ENCODE measurements around the gene APMAP. TPM values are rescaled to one million over a fixed set of nuclear protein-coding genes. Genes with fewer than 3 reads are reported as not detected.
A peak's percentile ranks its signal among the peaks of the same experiment; 100 is the strongest.
"Not testable (repeated sequence)": the region's sequence is repeated elsewhere in the genome, so short reads cannot be mapped to it uniquely, and the experiment has no call there.

The APMAP gene
- total RNA-seq, 3 donors from 2014 or later = 58.8 to 61.9 (median 61.4) TPM

DNA sequence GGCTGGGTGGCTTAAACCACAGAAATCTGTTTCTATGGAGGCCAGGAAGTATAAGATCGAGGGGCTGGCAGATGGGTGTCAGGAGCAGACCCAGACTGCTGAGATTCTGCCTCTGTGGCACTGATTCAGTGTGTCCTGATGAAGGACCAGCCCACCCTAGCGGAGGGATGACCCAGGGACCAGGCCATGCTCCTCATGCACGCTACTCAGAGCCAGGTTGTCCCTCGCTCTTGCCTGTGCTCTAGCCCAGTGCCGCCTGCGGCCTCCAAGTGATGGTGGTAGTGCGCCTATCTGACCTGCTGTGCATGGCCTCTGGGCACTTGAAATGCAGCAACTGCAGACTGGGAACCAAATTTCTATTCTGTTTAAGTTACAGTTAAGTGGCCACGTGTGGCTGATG lies 13.1 kb upstream of the APMAP start:
- DNase-seq = no peak
- Mint-ChIP-seq H3K9me3 (no peaks in the 10 kb centered on the region), H3K4me3 (no peak overlapping the region), H3K27me3 (ENCODE audit: low read depth) (no peaks in the 10 kb centered on the region), H3K36me3 (ENCODE audit: insufficient read depth) (peaks cover 46% of the 10 kb centered on the region), H3K4me1 (ENCODE audit: low read depth) (no peaks in the 10 kb centered on the region)
- no peak for ATAC-seq

DNA sequence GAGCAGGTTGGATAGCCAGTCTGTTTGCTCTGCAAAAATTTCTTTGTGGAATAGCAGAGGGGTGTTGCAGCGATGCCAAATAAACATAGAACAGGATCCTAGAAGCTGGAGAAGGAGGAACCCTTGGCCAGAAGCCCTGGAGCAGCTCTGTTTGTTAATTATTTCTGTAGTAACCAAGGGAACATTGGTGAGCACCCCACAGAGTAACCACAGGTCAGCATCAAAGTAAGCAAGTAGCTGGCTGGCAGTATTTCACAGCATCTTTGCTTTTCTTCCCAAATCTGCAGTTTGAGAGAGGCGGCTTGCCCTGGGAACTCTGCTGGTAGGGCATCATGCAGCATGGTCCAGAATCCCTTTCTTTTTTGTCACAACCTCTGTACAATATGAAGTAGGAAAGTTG lies 12.7 kb upstream of the APMAP start:
- Mint-ChIP-seq H3K27me3 (ENCODE audit: low read depth) (no peaks in the 10 kb centered on the region), H3K4me3 (no peak overlapping the region), H3K4me1 (ENCODE audit: low read depth) (peaks cover 4% of the 10 kb centered on the region), H3K9me3 (no peaks in the 10 kb centered on the region), H3K36me3 (ENCODE audit: insufficient read depth) (peaks cover 42% of the 10 kb centered on the region)
- no peak for ATAC-seq
- no peak for DNase-seq

DNA sequence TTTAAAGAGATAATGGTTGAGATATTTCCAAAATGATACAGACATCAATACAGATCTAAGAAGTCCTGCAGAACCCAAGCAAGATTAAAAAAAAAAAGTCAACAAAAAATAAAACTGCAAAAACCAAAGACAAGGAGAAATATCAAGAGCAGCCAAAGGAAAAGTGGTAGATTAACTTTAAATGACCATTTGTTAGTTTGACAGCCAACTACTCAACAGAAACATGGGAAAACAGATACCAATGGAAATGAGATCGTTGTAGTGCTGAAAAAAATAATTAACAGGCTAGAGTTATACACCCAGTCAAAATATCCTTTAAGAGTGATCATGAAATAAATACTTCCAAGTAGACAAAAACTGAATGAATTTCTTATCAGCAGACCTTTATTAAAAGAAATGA lies 10.5 kb upstream of the APMAP start:
- no peak overlapping the region for H3K4me3 Mint-ChIP-seq
- peaks cover 5% of the 10 kb centered on the region for H3K4me1 Mint-ChIP-seq (ENCODE audit: low read depth)
- H3K36me3 Mint-ChIP-seq (ENCODE audit: insufficient read depth) = peaks cover 26% of the 10 kb centered on the region
- ATAC-seq (no peak), DNase-seq (no peak)
- no peaks in the 10 kb centered on the region for H3K9me3 Mint-ChIP-seq
- no peaks in the 10 kb centered on the region for H3K27me3 Mint-ChIP-seq (ENCODE audit: low read depth)

DNA sequence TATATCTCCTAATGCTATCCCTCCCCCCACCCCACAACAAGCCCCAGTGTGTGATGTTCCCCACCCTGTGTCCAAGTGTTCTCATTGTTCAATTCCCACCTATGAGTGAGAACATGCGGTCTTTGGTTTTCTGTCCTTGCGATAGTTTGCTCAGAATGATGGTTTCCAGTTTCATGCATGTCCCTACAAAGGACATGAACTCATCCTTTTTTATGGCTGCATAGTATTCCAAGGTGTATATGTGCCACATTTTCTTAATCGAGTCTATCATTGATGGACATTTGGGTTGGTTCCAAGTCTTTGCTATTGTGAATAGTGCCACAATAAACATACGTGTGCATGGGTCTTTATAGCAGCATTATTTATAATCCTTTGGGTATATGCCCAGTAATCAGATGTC lies 8.8 kb upstream of the APMAP start:
- H3K27me3 Mint-ChIP-seq (ENCODE audit: low read depth); DNase-seq; H3K9me3 Mint-ChIP-seq; ATAC-seq; H3K4me3 Mint-ChIP-seq; H3K4me1 Mint-ChIP-seq (ENCODE audit: low read depth): not testable (repeated sequence)
- peaks cover 17% of the 10 kb centered on the region for H3K36me3 Mint-ChIP-seq (ENCODE audit: insufficient read depth)

DNA sequence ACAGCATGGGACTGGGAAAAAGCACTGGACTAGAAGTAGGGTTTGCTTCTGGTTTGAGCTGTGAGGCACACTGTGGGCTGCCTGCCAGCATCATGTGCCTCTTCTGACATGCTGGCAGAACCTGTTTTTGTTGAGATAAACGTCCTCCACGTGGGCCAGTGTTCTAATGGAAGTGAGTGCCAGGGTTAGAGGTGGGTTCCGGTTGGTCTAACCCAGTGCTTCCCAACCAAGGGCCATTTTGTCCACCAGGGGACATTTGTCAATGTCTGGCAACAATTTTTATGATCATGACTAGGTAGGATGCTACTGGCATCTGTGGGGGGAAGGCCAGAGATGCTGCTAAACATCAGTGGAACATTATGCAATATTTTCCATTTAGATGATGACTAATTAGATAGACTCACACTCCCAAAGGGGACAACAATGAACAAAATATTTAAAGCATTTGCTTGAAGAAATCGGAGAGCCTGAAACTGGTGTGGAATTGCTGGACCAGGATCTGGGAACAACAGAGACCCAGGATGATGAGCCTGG lies 7.8 kb upstream of the APMAP start:
- DNase-seq = no peak
- H3K9me3 Mint-ChIP-seq = no peaks in the 10 kb centered on the region
- H3K4me3 Mint-ChIP-seq = no peak overlapping the region
- H3K36me3 Mint-ChIP-seq (ENCODE audit: insufficient read depth) = peaks cover 12% of the 10 kb centered on the region
- no peak for ATAC-seq
- peaks cover 5% of the 10 kb centered on the region for H3K4me1 Mint-ChIP-seq (ENCODE audit: low read depth)
- no peaks in the 10 kb centered on the region for H3K27me3 Mint-ChIP-seq (ENCODE audit: low read depth)

DNA sequence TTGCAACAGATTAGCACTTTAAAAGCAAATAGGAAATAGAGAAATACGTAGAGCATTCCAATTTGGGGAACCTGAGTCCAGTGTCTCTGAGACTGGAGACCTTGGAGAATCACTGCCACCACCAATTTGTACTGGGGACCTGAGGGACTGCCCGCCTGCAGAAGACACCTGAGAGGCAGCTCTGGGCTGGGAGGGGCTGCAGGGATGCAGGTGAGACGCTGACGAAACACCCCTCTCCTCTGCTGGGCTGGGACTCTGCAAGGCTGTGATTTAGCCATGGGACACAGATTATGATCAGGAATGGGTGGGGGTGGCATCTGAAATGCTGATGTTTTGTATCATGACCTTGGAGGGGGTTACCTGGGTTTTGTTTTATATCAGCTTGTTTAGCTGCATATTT lies 7.0 kb upstream of the APMAP start:
- H3K27me3 Mint-ChIP-seq (ENCODE audit: low read depth) = no peaks in the 10 kb centered on the region
- H3K36me3 Mint-ChIP-seq (ENCODE audit: insufficient read depth) = peaks cover 12% of the 10 kb centered on the region
- peaks cover 13% of the 10 kb centered on the region for H3K4me1 Mint-ChIP-seq (ENCODE audit: low read depth)
- no peak for DNase-seq
- ATAC-seq = no peak
- H3K9me3 Mint-ChIP-seq = no peaks in the 10 kb centered on the region
- H3K4me3 Mint-ChIP-seq = no peak overlapping the region

DNA sequence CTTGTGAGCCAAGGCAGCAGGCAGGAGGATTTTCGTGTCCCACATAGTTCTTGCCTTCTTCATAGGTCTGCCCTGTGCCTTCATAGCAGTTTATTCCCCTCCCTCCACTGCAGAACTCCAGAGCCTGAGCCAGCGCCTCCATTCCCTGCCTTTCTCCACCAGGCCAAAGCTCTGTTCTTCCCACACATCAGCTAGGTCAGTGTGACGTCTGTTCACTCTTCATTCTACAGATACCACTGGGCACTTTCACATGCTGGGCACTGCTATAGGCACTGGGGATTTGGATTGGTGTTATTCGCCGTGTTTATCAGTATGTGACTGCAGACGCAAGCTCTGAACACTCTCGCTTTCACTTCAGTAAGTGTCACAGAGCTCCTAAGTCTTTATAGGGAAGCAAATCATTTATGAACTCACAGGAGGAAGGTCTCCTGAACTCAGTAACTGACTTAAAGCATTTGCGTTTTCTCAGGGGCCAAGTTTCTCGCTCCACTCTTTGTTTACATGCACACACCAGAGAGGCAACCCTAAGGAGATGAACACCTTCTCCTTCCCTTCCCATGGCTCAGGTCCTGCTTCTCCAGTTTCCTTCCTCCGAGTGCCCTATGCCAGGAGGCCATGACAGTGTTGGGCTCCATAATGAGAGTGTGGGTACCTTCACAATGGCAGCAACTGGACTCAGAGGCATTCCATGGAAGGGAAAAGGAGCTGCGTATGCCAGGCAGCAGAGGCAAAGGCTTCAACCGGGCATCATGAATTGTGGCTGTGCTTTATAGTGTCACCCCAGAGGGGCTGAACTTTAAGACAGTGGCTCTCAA lies 6.3 kb upstream of the APMAP start:
- no peak for ATAC-seq

DNA sequence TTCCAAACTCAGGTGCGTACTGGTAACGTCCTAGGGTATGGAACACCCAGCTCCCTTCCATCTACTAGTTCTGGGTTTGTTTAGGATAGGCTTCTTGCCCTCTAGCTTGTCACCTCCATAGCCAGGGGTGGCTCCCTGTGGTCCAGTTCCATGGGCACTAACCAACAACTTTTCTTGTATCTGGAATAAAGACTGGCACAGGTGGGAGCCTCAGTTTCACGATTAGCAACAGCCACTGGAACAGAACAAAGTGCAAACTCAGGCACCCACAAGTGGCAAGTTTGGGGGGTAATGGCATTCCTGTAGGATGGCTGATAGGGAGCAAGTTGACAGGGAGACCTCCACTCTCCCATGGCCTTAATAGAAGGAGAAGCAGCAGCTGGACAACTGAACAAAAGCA lies 5.6 kb upstream of the APMAP start:
- DNase-seq (no peak), ATAC-seq (no peak)
- Mint-ChIP-seq H3K27me3 (ENCODE audit: low read depth) (no peaks in the 10 kb centered on the region), H3K36me3 (ENCODE audit: insufficient read depth) (peaks cover 9% of the 10 kb centered on the region), H3K4me3 (no peak overlapping the region), H3K9me3 (no peaks in the 10 kb centered on the region), H3K4me1 (ENCODE audit: low read depth) (peaks cover 25% of the 10 kb centered on the region)

More for the DNA sequence above, 6.3 kb upstream of the APMAP start:
- H3K27me3 Mint-ChIP-seq (ENCODE audit: low read depth) = no peaks in the 10 kb centered on the region
- peaks cover 12% of the 10 kb centered on the region for H3K36me3 Mint-ChIP-seq (ENCODE audit: insufficient read depth)
- DNase-seq = no peak
- peaks cover 19% of the 10 kb centered on the region for H3K4me1 Mint-ChIP-seq (ENCODE audit: low read depth)
- no peaks in the 10 kb centered on the region for H3K9me3 Mint-ChIP-seq
- H3K4me3 Mint-ChIP-seq = no peak overlapping the region

DNA sequence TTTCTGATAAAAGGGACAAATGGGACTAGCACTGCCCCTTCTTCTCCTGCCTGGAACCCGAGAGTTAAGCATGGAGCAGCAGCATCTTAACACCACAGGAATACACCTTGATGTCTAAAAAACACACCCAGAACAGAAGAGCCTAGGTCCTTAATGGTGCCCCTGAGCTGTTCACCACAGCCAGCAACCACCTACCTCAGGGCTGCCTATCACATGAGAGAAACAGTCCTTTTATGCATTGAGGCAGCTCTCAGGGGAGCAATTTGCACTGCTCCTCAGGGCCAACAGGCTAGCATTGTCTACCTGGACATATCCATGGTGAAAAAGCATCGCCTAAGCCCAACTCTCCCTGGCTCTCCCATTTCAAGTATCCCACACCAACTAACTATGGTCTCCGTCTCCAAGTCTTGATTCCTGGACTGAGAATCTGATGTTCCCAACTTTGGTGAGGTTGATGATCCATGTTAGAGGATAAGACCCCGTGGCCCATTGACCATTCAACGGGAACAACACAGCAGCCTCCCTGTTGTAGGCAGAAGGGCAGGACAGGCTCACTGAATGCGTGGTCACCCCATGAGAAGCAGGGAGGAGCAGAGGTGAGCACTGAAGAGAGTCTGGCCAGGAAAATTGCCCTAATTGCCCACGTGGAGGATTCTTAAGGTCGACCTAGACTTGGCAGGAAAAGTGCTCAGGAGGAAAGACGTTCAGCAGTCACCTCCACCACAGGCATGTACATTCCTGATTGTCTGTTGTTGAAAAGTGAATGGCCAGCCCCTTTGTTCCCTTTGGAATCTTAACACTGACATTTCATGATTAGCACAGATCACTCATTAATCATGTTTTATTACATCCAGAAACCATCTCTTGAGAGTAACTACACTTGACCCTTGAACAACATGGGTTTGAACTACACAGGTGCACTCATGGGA lies 4.2 kb upstream of the APMAP start:
- H3K4me3 Mint-ChIP-seq = no peak overlapping the region
- ATAC-seq = no peak
- H3K4me1 Mint-ChIP-seq (ENCODE audit: low read depth) = peaks cover 25% of the 10 kb centered on the region
- peaks cover under 1% of the 10 kb centered on the region for H3K36me3 Mint-ChIP-seq (ENCODE audit: insufficient read depth)
- H3K27me3 Mint-ChIP-seq (ENCODE audit: low read depth) = no peaks in the 10 kb centered on the region
- H3K9me3 Mint-ChIP-seq = no peaks in the 10 kb centered on the region
- no peak for DNase-seq

DNA sequence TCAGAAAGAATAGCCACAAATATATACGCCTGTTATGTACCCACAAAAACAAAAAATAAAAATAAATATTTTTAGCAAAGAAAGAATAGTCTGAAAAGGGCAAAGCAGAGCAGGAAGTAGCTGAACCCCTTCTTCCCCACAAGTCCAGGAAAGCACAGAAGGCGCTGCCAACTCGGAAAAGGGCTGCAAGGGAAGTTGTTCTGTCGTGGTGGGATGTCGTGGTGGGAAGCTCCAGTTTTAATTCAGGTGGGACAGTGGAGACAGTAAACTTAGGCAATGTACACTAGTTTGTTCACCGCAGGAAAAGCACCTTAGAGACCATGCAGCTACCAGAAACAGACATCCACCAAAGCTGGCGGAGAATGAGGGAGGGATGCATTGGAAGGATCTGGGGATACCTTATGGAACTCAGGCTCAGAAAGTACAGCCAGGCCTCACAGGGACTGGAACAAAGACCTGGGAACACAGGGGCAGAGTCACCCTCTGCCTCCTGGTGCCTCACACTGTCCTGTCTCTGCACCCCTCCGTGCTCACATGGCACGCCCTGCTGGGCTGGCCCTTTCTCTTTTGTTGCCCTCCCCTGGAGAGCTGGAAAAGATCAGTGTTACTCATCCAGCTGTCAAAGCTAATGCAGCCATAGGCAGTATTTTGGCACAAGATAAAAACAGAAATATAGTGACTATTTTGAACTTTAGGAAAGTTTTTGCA lies 3.3 kb upstream of the APMAP start:
- no peak overlapping the region for H3K4me3 Mint-ChIP-seq
- DNase-seq (no peak), ATAC-seq (no peak)
- no peaks in the 10 kb centered on the region for H3K36me3 Mint-ChIP-seq (ENCODE audit: insufficient read depth)
- H3K27me3 Mint-ChIP-seq (ENCODE audit: low read depth) = no peaks in the 10 kb centered on the region
- H3K9me3 Mint-ChIP-seq = no peaks in the 10 kb centered on the region
- peaks cover 33% of the 10 kb centered on the region for H3K4me1 Mint-ChIP-seq (ENCODE audit: low read depth)

DNA sequence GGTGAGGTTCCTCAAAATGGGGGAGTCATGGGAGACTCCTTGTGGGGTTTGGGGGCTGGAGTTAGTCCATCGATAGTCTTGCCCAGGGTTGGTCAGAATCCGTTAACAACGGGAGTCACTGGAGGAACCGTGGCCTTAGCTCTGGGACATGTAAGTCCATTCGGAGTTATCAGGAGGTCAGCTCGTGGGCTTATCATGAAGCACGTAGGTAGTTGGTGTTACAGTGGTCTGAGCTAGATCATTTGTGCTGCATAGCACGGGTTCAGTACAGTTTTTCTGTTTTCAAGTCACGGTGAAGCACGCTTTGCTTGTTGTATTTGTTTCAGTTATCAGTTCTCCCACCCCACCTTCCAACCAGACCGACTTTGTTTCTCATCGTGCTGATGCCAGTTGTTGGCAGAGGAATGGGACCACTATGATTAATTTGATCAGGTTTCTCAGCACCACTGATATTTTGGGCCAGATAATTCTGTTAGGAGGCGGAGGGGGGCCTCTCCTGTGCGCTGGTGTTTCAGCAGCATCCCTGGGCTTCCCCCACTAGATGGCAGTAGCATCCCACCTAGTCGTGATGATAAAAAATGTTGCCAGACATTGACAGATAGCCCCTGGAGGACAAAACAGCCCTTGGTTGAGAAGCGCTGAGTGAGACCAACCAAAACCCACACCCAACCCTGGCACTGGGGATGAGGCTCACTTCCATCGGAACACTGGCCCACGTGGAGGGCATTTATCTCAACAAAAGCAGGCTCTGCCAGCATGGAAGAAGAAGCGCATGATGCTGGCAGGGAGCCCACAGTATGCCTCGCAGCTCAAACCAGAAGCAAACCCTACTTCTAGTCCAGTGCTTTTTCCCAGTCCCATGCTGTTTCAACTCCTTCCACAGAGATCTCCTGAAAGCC lies 2.2 kb upstream of the APMAP start:
- Mint-ChIP-seq H3K4me1 (ENCODE audit: low read depth) (peaks cover 39% of the 10 kb centered on the region), H3K4me3 (peak overlapping the region; percentile 19), H3K9me3 (no peaks in the 10 kb centered on the region), H3K36me3 (ENCODE audit: insufficient read depth) (peaks cover 6% of the 10 kb centered on the region), H3K27me3 (ENCODE audit: low read depth) (no peaks in the 10 kb centered on the region)
- peak; percentile 84 for DNase-seq
- ATAC-seq = peak; percentile 30 to 34

DNA sequence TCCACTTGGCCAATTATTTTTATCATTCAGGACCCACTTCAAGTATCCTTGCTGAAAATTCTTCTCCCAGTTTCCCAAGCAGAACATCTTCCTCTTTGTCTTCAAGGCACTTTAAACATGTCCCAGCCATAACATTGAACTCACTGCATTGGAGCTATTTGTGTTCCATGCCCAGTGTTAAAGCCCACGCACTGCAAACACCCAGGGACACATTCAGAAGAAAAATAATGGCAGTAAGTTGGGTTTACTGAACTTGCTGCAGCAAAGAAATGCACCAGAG lies 1.6 kb upstream of the APMAP start:
- Mint-ChIP-seq H3K4me3 (peak overlapping the region; percentile 48), H3K9me3 (no peaks in the 10 kb centered on the region), H3K4me1 (ENCODE audit: low read depth) (peaks cover 45% of the 10 kb centered on the region)

DNA sequence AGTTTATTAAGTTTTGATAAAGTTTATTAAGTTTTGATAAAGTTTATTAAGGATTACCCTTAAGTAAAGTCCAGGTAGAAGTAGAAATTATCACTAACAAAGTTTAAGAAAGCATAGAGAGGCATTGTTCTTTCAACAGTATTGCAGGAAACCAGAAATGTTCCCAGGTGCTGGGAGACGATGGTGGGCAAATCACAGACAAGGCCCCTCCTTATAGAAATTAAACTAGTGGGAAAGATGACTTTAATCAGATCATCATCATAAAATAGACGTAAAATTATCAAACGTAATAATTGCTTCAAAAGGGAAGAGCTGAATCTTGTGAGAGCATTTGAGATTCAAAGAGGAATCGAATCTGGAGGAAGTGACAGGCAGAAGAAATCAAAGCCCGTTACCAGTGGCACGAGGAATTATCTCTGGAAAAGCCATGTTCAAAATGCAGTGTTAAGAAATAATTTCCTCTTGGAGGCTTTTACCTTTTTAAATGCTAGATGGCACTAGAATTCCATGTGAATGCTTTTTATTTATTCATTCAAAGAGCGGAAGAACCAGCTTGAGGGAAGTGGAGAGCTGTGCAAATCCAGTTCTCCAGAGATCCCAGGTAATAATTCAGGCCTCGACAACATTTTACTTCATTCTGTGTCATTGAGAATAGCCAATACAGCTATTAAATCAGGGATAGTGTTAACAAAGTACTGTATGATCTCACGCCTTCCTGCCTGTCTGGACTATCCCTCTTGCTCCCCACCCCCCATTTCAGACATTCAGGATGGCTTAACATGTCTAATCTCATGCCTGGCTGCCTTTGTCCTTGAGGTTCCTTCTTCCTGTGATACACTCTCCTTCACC lies 1.0 kb upstream of the APMAP start:
- no peak for DNase-seq
- Mint-ChIP-seq H3K4me3 (peak overlapping the region; percentile 91), H3K4me1 (ENCODE audit: low read depth) (peaks cover 50% of the 10 kb centered on the region), H3K9me3 (no peaks in the 10 kb centered on the region), H3K27me3 (ENCODE audit: low read depth) (no peaks in the 10 kb centered on the region), H3K36me3 (ENCODE audit: insufficient read depth) (peaks cover 10% of the 10 kb centered on the region)
- no peak for ATAC-seq

More for the DNA sequence above, 1.6 kb upstream of the APMAP start:
- no peak for DNase-seq
- no peak for ATAC-seq
- H3K27me3 Mint-ChIP-seq (ENCODE audit: low read depth) = no peaks in the 10 kb centered on the region
- peaks cover 8% of the 10 kb centered on the region for H3K36me3 Mint-ChIP-seq (ENCODE audit: insufficient read depth)
